HG03520 (cell line): ENCODE results near the gene MRM1.
"Not testable (repeated sequence)": the region's sequence is repeated elsewhere in the genome, so short reads cannot be mapped to it uniquely, and the experiment has no call there.

Experiments used
- ATAC-seq: cut with Tn5 transposase; IDR thresholded peaks from one replicate; pipeline ENCODE4 v1.9.1; 2021; ENCODE audit warnings: mild to moderate bottlenecking, moderate library complexity; ENCODE audit not compliant: unreplicated experiment

MRM1 gene

GRCh38 chr17:36600465-36600864, 918 bp upstream of the MRM1 start:
- ATAC-seq = no peak

- no peak for ATAC-seq
Observed at GRCh38 chr17:36600936-36601302, 464 bp upstream of the MRM1 start.

- no peak for ATAC-seq
Observed at GRCh38 chr17:36602030-36602748, 806 bp downstream of the MRM1 start.

DNA sequence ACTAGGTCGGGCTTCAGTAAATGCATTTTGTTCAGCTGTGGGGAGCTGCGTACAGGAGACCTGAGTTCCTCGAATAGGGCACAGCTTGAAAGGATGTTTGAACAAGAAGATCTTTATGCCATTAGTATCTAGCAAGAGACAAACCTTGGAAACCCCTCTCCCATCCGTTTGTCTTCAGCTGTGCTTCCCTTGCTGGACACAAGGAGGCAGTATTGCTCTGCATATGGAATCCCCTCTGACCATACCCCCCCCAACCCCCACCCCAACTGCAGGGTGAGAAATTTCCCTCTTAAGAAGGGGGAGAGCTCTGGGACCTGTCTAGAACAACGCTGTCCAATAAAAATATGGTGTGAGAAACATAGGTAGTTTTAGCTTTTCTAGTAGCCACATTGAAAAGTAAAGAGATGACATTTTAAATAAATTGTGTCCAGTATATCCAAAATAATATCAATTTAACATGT, 1.6 kb downstream of the MRM1 start:
- no peak for ATAC-seq

DNA sequence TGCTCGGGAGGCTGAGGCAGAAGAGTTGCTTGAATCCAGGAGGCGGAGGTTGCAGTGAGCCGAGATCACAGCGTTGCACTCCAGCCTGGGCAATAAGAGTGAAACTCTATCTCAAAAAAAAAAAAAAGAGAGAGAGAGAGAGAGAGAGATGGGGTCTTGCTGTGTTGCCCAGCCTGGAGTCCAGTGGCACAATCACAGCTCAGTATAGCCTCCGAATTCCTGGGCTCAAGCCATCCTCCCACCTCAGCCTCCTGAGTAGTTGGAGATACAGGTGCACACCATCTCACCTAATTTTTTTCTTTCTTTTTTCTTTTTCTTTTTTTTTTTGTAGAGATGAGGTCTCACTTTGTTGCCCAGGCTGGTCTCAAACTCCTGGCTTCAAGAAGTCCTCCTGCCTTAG, 3.6 kb downstream of the MRM1 start:
- ATAC-seq = not testable (repeated sequence)

- ATAC-seq = no peak
Observed at GRCh38 chr17:36608280-36608679, 6.9 kb downstream of the MRM1 start.

- no peak for ATAC-seq
Observed at GRCh38 chr17:36608794-36609497, 7.6 kb downstream of the MRM1 start.

GRCh38 chr17:36609498-36609862, 8.1 kb downstream of the MRM1 start:
- ATAC-seq = no peak

GRCh38 chr17:36610474-36610873, 9.1 kb downstream of the MRM1 start:
- ATAC-seq = no peak

DNA sequence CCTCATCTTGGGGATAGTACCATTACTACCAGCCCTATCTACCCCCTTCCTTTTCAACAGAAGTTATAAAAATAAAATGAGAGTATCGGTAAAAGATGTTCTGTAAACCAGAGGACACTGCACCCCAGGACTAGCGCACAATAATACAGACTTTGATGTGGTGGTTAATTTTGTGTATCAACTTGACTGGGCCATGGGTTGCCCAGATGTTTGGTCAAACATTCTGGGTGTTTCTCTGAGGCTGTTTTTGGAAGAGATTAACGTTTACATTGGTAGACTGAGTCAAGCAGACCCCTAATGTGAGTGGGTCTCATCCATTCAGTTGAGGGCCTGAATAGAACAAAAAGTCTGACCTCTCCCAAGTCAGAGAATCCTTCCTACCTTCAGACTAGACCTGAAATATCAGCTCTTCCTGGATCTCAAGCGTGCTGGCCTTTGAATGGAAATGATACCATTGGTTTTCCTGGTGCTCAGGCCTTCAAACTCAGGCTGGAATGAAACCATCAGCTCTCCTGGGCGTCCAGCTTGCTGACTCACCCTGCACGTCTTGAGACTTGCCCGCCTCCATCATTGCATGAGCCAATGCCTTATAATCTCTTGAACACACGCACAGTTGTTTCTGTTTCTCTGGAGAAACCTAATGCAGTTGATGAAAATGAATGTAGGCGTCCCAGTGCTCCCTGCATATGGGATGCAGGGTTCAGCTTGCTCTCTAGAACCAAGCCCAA, 10.1 kb downstream of the MRM1 start:
- ATAC-seq = no peak

DNA sequence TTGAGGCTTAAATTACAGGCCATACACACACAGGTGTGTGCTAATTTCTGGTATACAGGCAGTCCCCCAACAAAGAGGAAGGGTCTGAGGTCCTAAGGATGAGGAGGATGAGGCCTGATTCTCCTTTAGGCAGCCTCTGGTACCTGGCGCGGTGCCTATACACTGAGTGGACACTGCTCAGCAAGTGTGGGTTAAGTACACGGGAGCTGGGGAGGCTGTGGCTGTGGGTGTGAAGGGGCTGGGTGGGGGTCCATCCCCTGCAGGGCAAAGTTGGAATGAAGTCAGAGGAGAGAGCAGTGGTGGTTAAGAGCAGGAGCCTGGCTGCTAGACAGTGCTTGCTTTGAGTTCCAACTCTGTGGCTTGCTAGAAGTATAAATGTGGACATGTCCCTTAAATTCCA, 10.9 kb downstream of the MRM1 start:
- ATAC-seq = no peak

DNA sequence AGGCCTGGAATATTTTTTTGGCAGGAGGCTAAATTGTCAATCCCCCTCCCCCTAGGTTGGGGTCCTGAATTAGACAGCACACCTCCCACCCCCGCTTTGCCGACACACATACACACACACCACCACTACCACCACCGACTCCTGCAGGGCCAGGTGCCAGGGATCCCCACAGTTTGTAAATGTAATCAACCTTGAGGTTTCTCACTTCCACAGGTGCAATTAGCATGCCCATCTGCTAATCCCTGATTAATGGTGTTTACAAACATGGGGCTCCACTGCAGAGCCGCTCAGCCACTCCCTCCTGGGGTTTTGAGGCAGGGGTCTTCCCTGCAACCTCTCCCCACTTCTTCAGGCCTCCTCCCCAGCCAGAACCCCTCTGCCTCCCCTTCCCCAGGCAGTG, 11.8 kb downstream of the MRM1 start:
- ATAC-seq = no peak

- no peak for ATAC-seq
Observed at GRCh38 chr17:36614081-36614480, 12.7 kb downstream of the MRM1 start.

DNA sequence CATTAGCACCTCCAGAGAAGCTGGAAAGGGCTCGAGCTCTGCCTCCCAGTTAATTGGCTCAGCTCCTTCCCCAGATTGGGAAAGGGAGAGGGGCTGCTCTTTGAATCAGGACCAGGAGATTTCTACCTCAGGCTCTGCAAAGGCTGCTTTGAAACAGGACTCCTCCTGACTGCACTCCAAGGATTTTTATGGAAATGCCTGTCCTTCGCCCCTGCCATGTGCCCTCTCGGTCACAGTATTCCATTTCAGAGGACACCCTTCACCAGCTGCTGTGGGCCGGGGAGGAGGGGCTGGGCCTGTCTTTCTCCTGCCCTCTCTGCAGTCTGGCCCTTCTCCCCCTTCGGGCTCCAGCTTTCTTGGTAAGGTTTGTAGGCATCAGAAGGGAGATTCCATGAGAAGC, 13.6 kb downstream of the MRM1 start:
- ATAC-seq = no peak

DNA sequence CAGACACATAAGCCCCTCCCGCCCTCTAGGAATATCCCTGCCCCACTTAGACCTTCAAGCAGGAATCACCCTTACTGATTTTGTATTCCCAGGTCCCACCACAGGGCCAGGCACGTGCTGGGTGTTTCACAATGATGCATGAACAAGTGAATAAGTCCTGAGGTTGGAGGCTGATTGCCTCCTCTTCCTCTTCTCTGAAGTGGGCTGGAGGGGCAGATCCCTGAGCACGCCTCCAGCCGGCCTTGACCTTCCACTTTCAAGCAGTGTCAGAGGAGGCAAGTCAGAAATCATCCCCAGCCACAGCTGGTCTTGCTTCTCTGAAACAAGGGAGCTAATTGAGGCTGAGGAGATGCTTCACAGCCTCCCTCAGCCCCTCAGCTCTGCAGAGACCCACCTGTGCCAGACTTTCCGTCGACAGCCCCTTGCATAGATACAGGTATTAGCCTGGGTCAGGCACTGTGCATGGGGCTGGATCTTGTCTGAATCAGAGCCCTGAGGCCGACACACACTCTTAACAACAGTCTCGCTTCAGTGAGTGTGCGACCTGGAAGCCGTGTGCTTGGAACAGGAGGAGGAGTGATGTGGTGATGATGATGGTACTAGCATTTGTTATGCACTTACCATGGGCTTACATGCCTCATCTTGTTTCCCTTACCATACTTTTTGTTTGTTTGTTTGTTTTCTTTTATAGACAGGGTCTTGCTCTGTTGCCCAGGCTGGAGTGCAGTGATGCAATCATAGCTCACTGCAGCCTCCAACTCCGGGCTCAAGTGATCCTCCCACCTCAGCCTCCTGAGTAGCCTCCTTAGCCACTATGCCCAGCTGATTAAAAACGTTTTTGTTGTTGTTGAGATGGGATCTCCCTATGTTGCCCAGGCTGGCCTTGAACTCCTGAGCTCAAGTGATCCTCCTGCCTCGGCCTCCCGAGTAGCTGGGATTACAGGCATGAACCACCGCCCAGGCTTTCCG, 15.0 kb downstream of the MRM1 start:
- no peak for ATAC-seq

GRCh38 chr17:36617773-36618172, 16.4 kb downstream of the MRM1 start:
- ATAC-seq = no peak

DNA sequence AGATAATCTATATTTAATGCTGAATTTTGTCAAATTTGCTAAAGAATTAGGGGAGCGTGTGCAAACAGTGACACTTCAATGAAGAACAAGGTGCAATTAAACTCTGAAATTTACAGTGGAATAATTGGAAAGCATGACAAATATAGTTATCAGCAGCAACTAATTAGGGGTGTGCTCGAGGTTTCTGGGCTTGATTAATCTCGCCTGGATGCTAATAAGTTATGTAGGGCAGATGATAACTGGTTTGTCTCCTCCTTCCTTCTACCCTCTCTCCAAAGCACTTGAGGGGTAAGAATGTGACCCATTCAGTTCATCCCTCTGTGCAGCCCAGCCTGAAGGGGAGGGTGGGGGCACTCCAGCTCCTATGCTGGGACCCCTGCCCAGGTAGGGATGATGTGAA, 21.9 kb downstream of the MRM1 start:
- ATAC-seq = no peak

- no peak for ATAC-seq
Observed at GRCh38 chr17:36625188-36625587, 23.8 kb downstream of the MRM1 start.

GRCh38 chr17:36627101-36627500, 25.7 kb downstream of the MRM1 start:
- ATAC-seq = no peak

DNA sequence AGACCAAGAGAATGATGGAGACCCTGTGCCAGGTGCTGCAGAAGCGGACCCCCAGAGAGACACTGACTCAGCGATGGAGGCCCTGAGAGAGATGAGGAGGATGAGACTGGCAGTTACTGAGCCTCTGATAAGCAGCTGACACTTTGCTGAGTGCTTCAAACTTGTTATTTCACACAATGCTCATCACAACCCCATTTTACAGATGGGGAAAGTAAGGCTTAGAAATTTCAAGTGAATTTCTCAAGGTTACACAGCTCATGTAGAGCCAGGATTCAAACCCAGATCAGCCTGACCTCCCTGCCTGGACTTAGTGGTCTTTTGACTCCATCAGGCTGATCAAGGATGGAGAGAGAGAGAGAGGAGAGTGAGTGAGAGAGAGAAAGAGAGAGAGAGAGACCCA, 27.2 kb downstream of the MRM1 start:
- ATAC-seq = no peak
